Stimulated activated CD4-positive, alpha-beta T cell treated with anti-CD3 and anti-CD28 coated beads, Interleukin-4, amount 100 ng/mL, for 1 hour (primary cell): ENCODE data around the gene SLC25A34.

Source experiments
- DNase-seq: peaks from one replicate; pipeline ENCODE4 v3.0.0-alpha.2; 2020

The SLC25A34 gene

DNA sequence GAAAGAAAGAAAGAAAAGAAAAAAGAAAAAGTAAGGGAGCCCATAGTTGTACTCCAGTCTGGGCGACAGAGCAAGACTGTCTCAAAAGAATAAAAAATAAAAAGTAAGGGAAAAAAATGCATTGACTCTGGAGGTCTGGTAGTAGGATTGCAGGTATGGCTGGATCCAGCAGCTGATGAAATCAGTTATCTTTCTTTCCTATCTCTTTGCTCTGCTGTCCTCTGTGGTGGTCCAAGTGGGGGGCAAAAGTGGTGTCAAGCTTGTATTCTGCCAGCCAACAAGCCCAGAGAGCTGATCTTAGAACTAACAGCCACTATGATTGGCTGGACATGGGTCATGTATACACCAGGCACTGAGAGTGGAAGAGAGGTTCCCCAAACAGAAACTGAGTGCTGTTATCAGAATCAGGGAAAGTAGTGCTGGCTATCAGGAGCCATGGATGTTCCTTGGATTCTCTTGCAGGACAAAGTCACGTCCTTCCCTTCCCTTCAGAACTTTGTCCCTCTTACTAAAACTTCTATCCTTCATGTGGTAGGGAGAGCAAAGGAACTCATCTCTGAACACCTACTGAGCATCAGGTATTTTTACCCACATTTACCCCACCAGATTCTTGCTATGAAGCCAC is 19.1 kb downstream of the SLC25A34 start:
- no peak for DNase-seq

DNA sequence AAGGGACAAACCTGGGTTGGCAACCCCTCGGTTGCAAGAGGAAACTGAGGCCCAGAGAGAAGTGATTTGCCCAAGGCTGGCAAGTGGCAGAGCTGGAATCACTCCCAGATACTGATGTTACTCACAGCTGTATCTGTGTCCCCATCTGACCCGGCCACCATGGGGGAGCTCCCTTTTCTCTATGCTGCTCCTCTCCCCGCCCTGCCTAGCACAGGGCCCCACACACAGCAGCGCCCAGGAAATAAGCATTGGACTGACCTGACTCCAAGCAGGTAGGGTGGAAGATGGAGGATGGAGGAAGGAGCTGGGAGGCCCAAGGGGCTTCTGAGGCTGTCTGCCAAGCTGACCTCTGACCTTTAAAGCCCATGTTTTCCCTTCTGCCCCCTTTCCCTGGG is 19.6 kb downstream of the SLC25A34 start:
- no peak for DNase-seq

DNA sequence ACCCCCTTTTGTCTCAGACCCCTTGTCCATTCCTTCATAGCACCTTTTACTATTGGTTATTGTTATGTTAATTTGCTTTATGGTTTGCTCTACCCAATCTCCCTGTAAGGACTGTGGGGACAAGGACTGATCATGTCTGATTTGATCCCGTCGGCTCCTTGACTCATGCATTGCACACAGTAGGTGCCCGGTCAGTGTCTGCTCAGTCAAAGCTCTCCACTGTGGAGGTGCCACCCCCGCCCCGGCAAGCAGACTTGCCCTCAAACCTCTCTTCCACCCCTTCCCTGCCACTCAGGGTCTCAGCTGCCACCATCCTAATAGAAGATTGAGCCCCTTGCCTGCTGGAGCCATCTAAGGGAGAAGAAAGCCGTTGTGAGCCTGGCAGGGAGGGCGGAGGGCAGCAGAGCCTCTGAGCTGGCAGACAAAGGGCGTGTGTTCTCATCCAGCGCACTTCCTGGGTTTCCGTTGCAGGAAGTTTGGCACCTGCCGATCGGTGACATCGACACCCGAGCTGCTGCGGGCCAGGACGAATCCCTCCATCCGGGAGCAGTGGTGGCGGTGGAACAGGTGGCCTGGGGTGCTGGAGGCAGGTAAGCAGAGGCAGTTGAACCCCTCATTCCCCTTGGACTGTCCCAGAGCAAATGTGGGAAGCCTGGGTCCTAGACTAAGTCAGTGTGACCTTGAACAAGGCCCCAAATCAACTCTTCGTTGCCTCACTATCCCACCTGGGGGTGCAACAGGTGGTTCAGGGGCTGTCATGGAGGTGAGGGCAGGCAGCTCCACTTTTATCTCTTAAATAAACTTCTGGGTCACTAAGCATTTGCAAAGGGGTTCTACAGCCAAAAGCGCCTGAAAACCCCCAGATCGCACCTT is 20.3 kb downstream of the SLC25A34 start:
- DNase-seq = no peak

DNA sequence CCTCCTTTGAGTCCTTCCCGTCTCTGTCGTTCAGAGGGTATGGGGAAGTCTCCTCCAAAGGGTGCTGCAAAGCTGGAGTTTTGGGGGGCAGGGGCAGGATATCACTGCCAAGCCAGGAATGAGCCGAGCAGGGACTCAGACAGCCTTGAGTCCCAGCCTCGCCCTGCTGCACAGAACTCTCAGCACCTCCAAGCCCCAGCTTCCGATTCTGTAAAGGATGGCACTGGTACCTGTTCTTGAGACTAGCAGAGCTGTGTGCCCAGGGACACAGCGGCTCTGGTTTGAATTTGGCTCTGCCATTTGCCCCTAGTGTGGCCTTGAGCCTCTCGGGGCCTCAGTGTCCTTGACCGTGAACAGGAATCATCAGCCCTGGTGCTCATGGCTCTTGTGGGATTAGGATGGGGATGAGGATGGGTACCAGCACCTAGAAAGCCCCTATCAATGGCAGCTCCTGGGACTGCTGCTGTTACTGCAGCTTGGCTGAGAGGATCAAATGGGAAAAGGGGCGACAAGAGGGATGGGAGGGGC is 21.0 kb downstream of the SLC25A34 start:
- no peak for DNase-seq

DNA sequence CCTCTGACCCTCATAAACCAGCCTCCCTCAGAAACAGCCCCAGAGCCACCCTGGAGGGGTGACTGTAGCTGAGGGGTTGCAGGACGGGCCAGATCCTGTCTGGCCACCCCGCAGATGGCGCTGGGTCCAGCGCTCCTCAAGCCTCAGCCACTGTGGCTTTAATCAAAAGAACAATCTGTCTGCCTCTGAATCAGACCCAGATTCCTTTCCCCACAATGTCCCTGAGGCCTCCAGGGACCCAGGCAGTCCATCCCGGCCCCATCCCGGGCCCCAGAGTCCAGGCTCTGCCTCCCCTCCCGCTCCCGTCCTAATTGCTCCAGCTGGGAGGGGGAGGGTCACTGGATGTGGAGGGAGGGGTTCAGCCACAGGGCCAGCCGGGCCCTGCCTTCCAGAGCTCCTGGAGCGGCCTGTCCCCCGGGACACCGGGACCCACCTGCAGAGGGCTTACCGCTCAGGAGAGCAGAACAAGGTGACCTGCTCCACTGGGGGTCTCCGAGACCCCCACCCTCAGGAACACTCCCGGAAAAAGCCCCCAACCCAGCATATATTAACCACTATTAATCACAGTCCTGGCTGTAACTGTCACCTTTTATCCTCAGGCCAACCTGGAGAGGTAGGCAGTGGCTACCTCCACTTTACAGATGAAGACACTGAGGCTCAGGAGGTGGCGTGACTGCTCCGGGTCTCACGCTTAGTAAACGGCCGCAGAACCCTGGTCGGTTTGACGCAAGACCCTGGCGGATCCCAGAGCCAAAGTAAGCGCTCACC is 21.7 kb downstream of the SLC25A34 start:
- no peak for DNase-seq

DNA sequence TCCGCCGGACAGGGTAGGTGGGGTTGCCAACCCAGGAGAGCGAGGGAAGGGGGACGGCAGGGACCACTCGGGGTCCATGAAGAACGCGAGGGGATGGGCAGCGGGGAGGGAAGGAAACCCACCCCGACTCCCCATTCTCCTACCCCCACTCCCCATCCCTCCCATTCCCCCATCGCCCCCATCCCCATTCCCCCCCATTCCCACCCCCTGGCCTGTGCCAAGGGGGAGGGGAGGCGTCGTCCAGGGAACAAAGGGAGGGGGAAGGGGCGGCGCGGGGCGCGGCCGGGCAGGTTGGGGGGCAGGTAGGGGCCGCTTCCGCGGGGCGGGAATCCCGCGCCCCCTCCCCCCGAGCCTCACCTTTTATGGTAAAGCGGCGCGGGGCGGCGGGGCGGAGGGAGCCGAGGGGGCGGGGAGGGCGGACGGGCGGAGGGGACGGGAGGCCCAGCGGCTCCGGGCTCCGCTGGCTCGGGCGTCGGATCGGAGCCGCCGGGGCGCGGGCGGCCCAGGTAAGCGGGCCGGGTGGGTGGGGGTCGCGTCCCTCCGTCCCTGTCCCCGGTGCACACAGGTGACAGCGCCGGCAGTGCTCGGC is 22.4 kb downstream of the SLC25A34 start, which contains the start of gene FBLIM1:
FBLIM1 (plus strand) TSS at position 453 of the 589 bp plus-strand sequence. CDS start 6,189 bp downstream, outside the sequence.
- DNase-seq = peak; percentile 24

DNA sequence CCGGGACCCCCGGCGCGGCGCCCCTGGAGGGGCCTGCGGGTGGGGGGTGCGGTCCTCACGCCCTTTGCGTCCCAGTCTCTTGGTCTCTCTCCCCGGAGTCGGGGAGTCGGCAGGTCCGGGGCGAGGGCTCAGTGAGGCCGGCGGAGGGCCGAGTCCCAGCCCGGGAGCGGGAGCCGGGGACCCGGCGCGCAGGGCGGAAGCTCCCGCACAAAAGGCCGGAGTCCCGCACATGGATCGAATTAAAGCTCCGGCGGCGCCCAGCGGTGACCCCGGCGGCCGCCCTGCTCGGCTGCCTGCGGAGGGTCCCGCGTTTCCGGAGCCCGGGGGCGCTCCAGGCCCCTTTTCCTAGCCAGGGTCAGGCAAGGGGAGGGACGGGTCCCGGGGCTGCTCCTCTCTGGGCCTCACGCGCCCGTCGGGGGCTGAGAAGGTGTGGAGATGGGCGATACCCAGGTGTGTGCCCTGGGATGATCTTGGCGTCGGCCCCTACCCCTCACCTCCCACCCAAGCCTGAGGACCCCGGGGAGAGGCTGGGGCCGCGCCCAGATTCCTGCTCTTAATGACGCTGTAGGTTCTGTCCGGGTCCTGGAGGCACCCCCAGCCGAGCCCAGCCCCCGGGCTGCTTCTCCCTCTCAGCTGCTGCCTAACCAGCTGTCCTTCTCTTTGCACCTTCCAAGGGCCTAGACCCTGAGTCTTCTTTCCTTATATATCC is 23.0 kb downstream of the SLC25A34 start:
- no peak for DNase-seq

DNA sequence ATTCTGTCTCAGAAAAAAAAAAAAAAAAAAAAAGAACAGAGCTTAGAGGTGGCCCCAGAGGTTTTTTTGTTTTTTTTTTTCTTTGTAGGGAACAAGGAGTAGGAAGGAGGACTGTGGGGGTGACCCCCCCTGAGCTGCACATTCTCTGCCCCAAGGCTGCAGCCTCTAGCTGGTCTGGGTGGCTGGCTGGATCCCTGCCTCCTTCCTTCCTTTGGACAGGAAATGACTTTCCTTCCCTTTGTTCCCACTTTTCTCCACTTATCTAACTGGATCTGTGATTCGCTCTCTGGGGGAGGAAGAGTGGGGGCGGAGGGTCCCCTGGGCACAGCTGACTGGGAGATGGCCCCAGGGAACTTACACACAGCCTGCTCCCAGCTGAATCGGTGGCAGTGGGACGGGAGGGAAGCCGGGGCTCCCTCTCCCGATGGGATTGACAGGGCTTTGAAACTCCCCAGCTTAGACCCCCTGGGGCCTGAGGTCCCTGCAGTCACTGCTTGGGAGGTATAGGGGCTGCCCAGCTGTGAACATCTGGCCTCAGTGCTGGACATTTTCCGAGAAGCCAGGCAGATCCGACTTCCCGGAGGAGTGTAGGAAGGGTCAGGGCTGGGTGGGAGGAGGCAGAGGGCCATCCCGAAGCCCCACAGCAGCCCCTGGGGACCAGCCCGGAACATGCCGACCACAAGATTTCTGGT is 24.6 kb downstream of the SLC25A34 start:
- no peak for DNase-seq

DNA sequence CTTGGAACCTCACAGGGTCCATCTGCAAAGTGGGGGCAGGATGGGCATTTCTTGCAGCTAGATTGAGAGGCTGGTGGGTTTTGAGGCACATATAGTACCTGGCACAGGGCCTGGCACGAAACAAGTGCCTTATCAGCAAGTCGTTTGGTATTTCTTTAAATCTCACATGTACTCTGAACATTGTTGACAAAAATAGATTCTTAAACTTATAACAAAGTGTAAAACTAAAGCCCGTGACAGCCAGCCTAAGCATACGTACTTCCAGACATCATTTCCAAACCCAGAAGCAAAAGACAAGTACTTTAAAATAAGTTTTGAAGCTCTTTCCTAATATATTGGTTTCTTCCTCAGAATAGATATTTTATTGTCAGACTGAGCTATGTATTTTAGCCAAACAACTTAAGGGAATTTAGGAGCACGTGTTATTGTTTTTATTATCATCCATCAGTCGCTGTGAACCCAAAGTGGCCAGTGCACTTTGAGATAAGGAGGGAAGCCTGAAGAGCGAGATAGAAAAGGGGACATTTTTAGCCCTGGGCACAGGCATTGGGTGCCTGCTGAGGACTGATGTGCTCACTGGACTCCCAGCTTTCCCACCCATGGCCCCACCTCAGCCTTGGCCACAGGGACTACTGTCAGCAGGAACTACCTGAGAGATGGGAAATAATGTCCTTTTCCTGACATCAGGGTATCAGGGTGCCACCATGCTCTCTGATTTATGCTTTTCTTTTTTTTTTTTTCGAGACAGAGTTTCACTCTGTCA is 25.5 kb downstream of the SLC25A34 start:
- DNase-seq = no peak

DNA sequence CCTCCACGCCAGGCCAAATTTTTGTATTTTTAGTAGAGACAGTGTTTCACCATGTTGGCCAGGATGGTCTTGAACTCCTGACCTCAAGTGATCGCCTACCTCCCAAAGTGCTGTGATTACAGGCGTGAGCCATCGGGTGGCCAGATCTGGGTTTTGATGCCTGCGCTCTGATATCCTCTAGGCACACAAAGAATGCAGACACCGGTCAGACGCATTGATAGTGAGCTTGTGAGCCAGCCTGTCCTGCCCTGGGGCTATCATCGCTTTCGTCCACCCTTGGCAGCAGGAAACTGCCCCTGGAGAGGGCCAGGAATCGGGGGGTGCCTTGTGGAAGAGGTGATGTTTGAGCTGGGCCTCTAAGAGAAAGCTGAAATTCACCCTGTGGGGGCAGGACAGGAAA is 26.5 kb downstream of the SLC25A34 start:
- no peak for DNase-seq

DNA sequence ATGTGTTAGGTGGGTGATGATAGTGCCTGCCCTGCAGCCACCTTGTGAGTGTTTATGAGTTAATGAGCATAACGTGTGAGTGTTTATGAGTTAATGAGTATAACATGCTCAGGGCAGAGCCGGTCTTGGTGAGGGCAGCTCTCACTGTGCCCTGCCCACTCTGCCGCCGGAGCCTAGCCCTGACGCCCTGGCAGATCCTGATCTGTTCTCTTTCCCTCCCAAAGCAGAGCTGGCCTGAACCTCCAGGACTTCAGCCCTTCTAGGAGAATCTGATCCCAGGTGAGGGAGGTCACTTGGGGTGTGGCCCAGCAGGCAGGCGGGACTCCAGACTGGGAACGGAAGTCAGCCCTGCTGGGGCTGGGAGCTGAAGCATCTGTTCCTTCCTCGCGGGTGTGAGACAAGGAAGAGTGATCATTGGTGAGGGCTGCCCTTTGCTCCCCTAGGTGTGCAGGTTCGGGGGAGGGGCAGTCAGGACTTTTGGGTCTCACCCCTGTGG is 28.3 kb downstream of the SLC25A34 start:
- no peak for DNase-seq

DNA sequence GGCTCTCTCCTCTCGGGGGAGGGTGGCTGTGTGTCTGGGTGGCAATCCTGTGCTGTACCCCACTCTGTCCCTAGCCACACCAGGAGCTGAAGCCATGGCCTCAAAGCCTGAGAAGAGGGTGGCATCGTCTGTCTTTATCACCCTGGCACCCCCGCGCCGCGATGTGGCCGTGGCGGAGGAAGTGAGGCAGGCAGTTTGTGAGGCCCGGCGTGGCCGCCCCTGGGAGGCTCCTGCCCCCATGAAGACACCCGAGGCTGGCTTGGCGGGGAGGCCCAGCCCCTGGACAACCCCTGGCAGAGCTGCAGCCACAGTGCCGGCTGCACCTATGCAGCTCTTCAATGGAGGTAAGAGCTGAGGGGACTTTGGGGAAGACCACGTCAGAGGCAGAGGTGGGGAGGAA is 28.8 kb downstream of the SLC25A34 start:
- DNase-seq = no peak

DNA sequence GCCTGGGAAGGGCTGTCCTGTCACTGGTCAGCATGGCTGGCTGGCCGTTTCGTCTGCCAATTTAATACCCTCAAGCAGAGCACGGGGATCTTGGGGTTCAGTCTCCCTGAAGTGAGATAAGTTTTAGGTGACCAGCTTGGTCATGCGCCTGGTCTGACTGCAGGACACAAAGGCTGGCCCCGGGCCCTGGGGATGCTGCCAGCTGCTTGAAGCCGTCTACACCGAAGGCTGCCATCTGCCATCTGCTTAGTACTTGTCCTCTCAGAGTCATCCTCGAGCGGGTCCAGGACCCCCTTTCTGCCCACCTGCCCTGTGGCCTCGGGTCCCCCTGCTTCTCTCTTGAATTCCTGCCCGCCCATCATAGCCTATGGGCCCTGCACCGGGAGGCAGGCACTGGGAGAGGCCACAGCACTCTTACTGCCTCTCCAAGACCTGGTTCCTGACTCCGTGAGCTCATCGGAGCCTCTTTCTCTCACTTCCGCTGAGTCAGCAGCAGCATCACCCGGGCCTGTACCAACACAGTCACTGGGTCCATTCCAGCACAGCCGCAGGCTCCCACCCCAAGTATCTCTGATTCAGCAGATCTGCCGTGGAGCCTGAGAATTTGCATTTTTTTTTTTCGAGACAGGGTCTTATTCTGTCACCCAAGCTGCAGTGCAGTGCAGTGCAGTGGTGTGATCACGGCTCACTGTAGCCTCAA is 29.6 kb downstream of the SLC25A34 start:
- DNase-seq = no peak

DNA sequence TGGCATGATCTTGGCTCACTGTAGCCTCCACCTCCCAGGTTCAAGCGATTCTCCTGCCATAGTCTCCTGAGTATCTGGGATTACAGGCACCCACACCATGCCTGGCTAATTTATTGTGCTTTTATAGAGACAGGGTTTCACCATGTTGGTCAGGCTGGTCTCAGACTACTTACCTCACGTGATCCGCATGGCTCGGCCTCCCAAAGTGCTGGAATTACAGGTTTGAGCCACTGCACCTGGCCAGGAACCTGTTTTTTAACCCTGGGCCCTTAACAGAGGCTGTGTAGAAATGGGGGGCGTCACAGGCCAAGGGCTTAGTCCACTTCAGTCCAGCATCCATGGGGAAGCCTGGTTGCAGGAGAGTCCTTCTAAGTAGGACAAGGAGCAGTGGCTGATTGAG is 31.9 kb downstream of the SLC25A34 start:
- DNase-seq = no peak

DNA sequence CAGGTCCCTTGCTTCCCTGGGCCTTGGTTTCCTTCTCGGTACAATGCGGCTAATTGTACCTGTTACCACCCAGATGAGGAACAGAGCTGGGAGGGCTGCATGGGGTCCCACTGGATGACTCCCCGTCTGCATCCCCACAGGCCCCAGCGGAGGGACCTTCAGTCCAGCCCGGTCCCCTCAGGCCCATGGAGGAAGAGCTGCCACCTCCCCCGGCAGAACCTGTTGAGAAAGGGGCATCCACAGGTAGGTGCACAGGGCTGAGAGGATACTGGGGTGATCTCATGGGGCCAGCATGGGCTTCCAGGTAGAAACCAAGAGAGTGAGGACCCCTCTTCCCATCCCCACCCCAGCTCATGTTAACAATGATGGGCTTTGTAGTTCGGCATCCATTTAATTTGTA is 32.3 kb downstream of the SLC25A34 start:
- DNase-seq = no peak

DNA sequence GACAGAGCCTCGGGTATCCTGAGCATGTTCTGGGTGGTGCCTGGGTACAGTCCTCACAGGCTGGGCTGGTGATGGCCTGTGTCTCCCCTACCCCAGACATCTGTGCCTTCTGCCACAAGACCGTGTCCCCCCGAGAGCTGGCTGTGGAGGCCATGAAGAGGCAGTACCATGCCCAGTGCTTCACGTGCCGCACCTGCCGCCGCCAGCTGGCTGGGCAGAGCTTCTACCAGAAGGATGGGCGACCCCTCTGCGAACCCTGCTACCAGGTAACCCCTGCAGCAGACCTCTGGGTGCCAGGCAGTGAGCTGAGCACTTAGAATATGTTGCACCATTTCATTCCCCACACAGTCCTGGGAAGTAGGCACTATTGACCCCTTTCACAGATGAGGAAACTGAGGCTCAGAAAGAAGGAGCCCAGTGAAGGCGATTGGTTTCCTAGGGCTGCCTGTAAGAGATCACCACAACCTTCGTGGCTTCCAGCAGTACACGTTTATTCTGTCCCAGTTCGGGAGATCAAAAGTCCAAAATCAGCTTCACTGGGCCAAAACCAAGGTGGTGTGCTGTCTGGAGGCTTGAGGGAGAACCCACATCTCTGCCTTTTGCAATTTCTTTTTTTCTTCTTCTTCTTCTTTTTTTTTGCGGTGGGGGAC is 34.4 kb downstream of the SLC25A34 start:
- no peak for DNase-seq

DNA sequence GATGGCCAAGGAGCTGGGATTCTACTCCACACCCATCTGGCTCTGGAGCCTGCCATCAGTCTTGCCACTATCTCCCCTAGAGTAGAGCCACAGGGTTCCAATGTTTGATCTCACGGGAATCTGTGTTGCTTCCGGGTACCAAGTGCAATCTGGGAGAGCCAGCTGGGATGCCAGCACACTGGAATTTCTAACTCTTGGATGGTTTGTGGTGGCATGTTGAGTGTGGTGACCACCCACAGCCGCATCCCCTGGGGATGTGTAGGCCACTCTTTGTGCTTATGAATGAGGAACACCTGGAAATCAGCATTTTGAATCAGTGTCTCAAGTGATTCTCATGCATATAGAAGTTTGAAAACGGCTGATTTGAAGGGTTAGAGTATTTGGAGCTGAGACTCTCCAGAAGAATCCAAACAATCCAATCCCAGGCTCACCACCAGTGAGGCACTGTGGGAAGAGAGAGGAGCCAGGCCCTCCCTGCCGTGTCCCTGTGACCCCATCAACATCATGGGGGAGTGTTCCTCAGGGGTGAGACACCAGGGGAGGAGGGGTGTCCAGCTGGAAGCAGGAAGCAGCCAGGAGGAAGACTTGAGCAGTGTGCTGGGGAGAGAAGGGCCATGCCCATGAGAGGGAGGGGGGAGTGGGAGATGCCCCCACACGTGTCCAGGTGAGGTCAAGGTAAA is 35.9 kb downstream of the SLC25A34 start:
- DNase-seq = no peak

DNA sequence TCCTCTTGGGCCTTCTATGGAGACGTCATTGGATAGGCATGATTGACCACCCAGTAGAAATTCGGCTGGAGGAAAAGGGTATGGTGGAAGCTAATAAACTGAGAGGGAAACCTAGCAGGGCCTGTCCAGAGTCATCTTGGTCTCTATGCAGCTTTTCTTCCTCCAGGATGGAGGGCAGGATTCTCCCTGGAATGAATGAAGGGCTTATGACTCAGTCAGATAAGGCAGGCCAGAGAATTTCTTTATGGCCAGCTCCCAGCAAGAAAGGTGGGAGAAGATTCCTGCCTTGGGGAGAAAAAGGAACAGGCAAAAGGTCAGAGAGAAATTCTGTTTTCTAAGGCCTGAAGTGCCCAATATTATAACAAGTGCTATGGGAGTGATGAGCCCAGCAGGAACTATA is 39.6 kb downstream of the SLC25A34 start:
- DNase-seq = no peak
